GM12878 (cell line): ENCODE measurements around the gene TCEA2. TPM values are rescaled to one million over a fixed set of nuclear protein-coding genes. Genes with fewer than 3 reads are reported as not detected.

ENCODE experiments used
- ATAC-seq: fragments of 200-7000 bp; cut with Tn5 transposase; 3 replicates; pipeline ENCODE4 v1.9.1; 2020; ENCODE audit warnings: mild to moderate bottlenecking, moderate library complexity
- BruUV-seq: library from RNA; stranded (reverse); fragments of 400-500 nt; replicated peaks from 2 replicates; lab custom pipeline; 2021; lab: Mats Ljungman, UMichigan
- CTCF ChIA-PET: fragments of 300-600 bp; sonication (Branson Sonifier 250); formaldehyde crosslinking; extraction: SDS; loops from one replicate; lab custom pipeline; 2021; ENCODE audit warnings: inconsistent platforms; lab: Yijun Ruan, JAX
- POLR2A ChIA-PET: fragments of 350-600 bp; formaldehyde crosslinking; extraction: SDS; loops from one replicate; lab custom pipeline; 2021; ENCODE audit warnings: inconsistent platforms; lab: Charles Lee
- RAD21 ChIA-PET: fragments of 300-600 bp; sonication (Branson Sonifier 250); formaldehyde crosslinking; loops from one replicate; lab custom pipeline; 2023; ENCODE audit warnings: antibody characterized with exemption; ENCODE audit not compliant: unreplicated experiment; lab: Charles Lee
- SMC1A ChIA-PET: fragments of 300-600 bp; sonication (Branson Sonifier 250); formaldehyde crosslinking; loops from one replicate; lab custom pipeline; 2023; ENCODE audit not compliant: unreplicated experiment, uncharacterized antibody; lab: Charles Lee
- DNase-seq: peaks from one replicate; pipeline ENCODE4 v3.0.0-alpha.2; 2011; ENCODE audit warnings: low read depth, low spot score
- FAIRE-seq: peaks from 3 replicates; lab custom pipeline; 2011; peaks lifted over from hg19 to GRCh38; lab: Jason Lieb, UNC
- H2AFZ ChIP-seq: 2 replicates; pipeline ENCODE4 v1.6.0; 2011; ENCODE audit warnings: low read depth, low read length, control low read depth; ENCODE audit not compliant: control insufficient read depth
- H3K27ac ChIP-seq: 2 replicates; pipeline ENCODE4 v1.5.1; 2011; ENCODE audit warnings: control low read depth; ENCODE audit not compliant: control insufficient read depth, insufficient read depth
- H3K27me3 ChIP-seq, 2 experiments: replicated peaks in 1 of 2; 2 replicates each; pipeline versions ENCODE4 v1.6.0 to v1.6.1; 2011; ENCODE audit warnings: low read length in 1 of 2; ENCODE audit not compliant: control insufficient read depth in 2 of 2, insufficient read depth in 2 of 2
- H3K36me3 ChIP-seq, 2 experiments: 2 replicates each; pipeline ENCODE4 v1.5.1; 2011; ENCODE audit warnings: low read length in 1 of 2; ENCODE audit not compliant: control insufficient read depth in 2 of 2, insufficient read depth in 2 of 2
- H3K4me1 ChIP-seq: 2 replicates; pipeline ENCODE4 v1.6.1; 2011; ENCODE audit warnings: mild to moderate bottlenecking, low read length, moderate library complexity, mixed read lengths; ENCODE audit not compliant: control insufficient read depth, insufficient read depth
- H3K4me2 ChIP-seq: 2 replicates; pipeline ENCODE4 v1.6.0; 2011; ENCODE audit warnings: control low read depth; ENCODE audit not compliant: control insufficient read depth, insufficient read depth
- H3K4me3 ChIP-seq: fragments of 200-600 bp; sonication (generic); 2 replicates; pipeline ENCODE4 v1.5.1; 2016
- H3K79me2 ChIP-seq: 2 replicates; pipeline ENCODE4 v1.6.0; 2011; ENCODE audit warnings: low read length; ENCODE audit not compliant: control insufficient read depth, insufficient read depth
- H3K9ac ChIP-seq: 2 replicates; pipeline ENCODE4 v1.8.0; 2011; ENCODE audit warnings: low read length, control low read depth, mixed read lengths; ENCODE audit not compliant: control insufficient read depth, insufficient read depth
- H3K9me3 ChIP-seq: replicated peaks from 3 replicates; pipeline ENCODE4 v1.5.1; 2011; ENCODE audit warnings: mild to moderate bottlenecking, low read length; ENCODE audit not compliant: control insufficient read depth, insufficient read depth
- H4K20me1 ChIP-seq: 2 replicates; pipeline ENCODE4 v1.6.0; 2011; ENCODE audit not compliant: control insufficient read depth, insufficient read depth
- ASH2L ChIP-seq: fragments of 300-600, 200-600 bp; sonication (generic); IDR thresholded peaks from 2 replicates; pipeline ENCODE4 v1.6.1; 2017; ENCODE audit warnings: low read depth, mild to moderate bottlenecking, borderline replicate concordance
- CBX5 ChIP-seq: sonication (generic); IDR thresholded peaks from 2 replicates; pipeline ENCODE4 v1.6.1; 2016; ENCODE audit warnings: low read depth, moderate library complexity, mild to moderate bottlenecking, inconsistent platforms
- CEBPB ChIP-seq, 2 experiments: fragments of 150-350 bp in 1 of 2; IDR thresholded peaks; 2 replicates each; pipeline ENCODE4 v1.6.1; 2012 to 2014; ENCODE audit warnings: low read depth in 2 of 2, low read length in 2 of 2, borderline replicate concordance in 1 of 2, inconsistent platforms in 1 of 2
- CHD1 ChIP-seq: IDR thresholded peaks from 2 replicates; pipeline ENCODE4 v1.6.1; 2012; ENCODE audit warnings: low read depth, low read length, improper control_type of control experiment
- EP300 ChIP-seq, 2 experiments: fragments of 150-350 bp in 1 of 2; IDR thresholded peaks; 2 replicates each; pipeline ENCODE4 v1.6.1; 2011 to 2012; ENCODE audit warnings: low read depth in 2 of 2, low read length in 2 of 2, borderline replicate concordance in 1 of 2, improper control_type of control experiment in 1 of 2, inconsistent platforms in 1 of 2; ENCODE audit not compliant: control insufficient read depth in 1 of 2
- MYB ChIP-seq: fragments of 150-350 bp; IDR thresholded peaks from 2 replicates; pipeline ENCODE4 v1.6.1; 2014; ENCODE audit warnings: mild to moderate bottlenecking, low read depth, low read length, borderline replicate concordance
- NFIC ChIP-seq: IDR thresholded peaks from 2 replicates; pipeline ENCODE4 v1.6.1; 2012; ENCODE audit warnings: low read depth, mild to moderate bottlenecking, inconsistent platforms, low read length, moderate library complexity
- NFYA ChIP-seq: IDR thresholded peaks from 2 replicates; pipeline ENCODE4 v1.6.1; 2011; ENCODE audit warnings: low read depth, mild to moderate bottlenecking, low read length, improper control_type of control experiment, borderline replicate concordance
- NR2C1 ChIP-seq: fragments of 450-650 bp; IDR thresholded peaks from 2 replicates; pipeline ENCODE4 v1.6.1; 2017; ENCODE audit warnings: antibody characterized with exemption, mild to moderate bottlenecking, moderate library complexity
- NR2C2 ChIP-seq: IDR thresholded peaks from 2 replicates; pipeline ENCODE4 v1.6.1; 2011; ENCODE audit warnings: borderline replicate concordance, low read depth; ENCODE audit not compliant: control insufficient read depth, insufficient read length
- PML ChIP-seq: IDR thresholded peaks from 2 replicates; pipeline ENCODE4 v1.6.1; 2012; ENCODE audit warnings: low read length, inconsistent platforms
- RAD21 ChIP-seq: IDR thresholded peaks from 2 replicates; pipeline ENCODE4 v1.6.1; 2011; ENCODE audit warnings: mild to moderate bottlenecking, low read depth, low read length, moderate library complexity; ENCODE audit not compliant: insufficient read depth
- SREBF1 ChIP-seq: IDR thresholded peaks from 2 replicates; pipeline ENCODE4 v1.6.1; 2012; ENCODE audit warnings: mild to moderate bottlenecking, low read length
- SUPT20H ChIP-seq: IDR thresholded peaks from 2 replicates; pipeline ENCODE4 v1.6.1; 2011; ENCODE audit warnings: low read depth, mild to moderate bottlenecking, low read length, moderate library complexity, borderline replicate concordance; ENCODE audit not compliant: control insufficient read depth
- ZBED1 ChIP-seq: IDR thresholded peaks from 2 replicates; pipeline ENCODE4 v1.6.1; 2016; ENCODE audit warnings: borderline replicate concordance
- ZBTB40 ChIP-seq: fragments of 450-650 bp; IDR thresholded peaks from 2 replicates; pipeline ENCODE4 v1.6.1; 2016; ENCODE audit warnings: mild to moderate bottlenecking, moderate library complexity, borderline replicate concordance
- ZNF217 ChIP-seq: fragments of 450-650 bp; IDR thresholded peaks from 2 replicates; pipeline ENCODE4 v1.6.1; 2017; ENCODE audit warnings: antibody characterized with exemption, mild to moderate bottlenecking
- ZNF622 ChIP-seq: fragments of 450-650 bp; IDR thresholded peaks from 2 replicates; pipeline ENCODE4 v1.6.1; 2017; ENCODE audit warnings: mild to moderate bottlenecking, inconsistent platforms
- WGBS: methylation state at CpG from one replicate; pipeline ENCODE4 v1.1.6; 2016; ENCODE audit warnings: low lambda C conversion rate; ENCODE audit not compliant: insufficient replicate concordance, insufficient coverage; ENCODE audit errors: missing lambda C conversion rate; 5-methylcytosine and 5-hydroxymethylcytosine counted together
- in situ Hi-C: fragments of 300-500 bp; cut with MboI; formaldehyde crosslinking; loops from 9 replicates; pipeline ENCODE4 v1.14.3; 2018; ENCODE audit warnings: mixed read lengths
- intact Hi-C: fragments of 100-400 bp; cut with micrococcal nuclease; formaldehyde crosslinking; loops from one replicate; pipeline ENCODE4 v1.14.2; 2022; ENCODE audit not compliant: unreplicated experiment
- polyA plus RNA-seq, 11 experiments: library from polyadenylated mRNA; depleted of rRNA in 4 of 11; unstranded in 6 of 11; stranded (reverse) in 5 of 11; fragments of >200 nt; fragmentation: Nextera tagmentation in 4 of 11; fragmentation: Illumina TruSeq in 1 of 11; extraction: Ambion mirVana in 4 of 11; extraction: Trizol in 1 of 11; gene quantifications; 1 replicate in 1 of 11; 2 replicates in 10 of 11; pipeline versions ENCODE4 v1.2.1 to v1.2.3, GENCODE V29; 2011 to 2016; ENCODE audit warnings: inconsistent platforms in 2 of 11, missing spikeins in 2 of 11, low read depth in 1 of 11
- total RNA-seq, 4 experiments: library from RNA; depleted of rRNA in 3 of 4; stranded (reverse); fragments of >200 nt in 3 of 4; fragmentation: Illumina TruSeq in 1 of 4; extraction: Trizol in 1 of 4; gene quantifications; 2 replicates each; pipeline versions ENCODE4 v1.2.1 to v1.2.3, GENCODE V29; 2013 to 2021
- TF ChIP-seq, protein P1 (sequence below): IDR thresholded peaks from 2 replicates; pipeline ENCODE4 v1.6.1; 2011; ENCODE audit warnings: mild to moderate bottlenecking, low read depth, low read length, moderate library complexity; ENCODE audit not compliant: insufficient replicate concordance

TCEA2 gene
- total and polyA plus RNA-seq, 10 of the 15 experiments (the other 5 are each of a cell fraction or from before 2014, with no cell fraction given): 3.4 to 42.5 (median 13.3) TPM

- Histone ChIP-seq H3K79me2 (no peaks in the 10 kb centered on the region), H2AFZ (no peak overlapping the region), H3K36me3 (no peaks in the 10 kb centered on the region), H3K4me1 (peaks cover 5% of the 10 kb centered on the region)
- in situ Hi-C loops (no loop called here), intact Hi-C loops (no loop called here)
- WGBS: 81% methylated on average over 8 of the region's 8 CpGs
- no TSS peak for BruUV-seq
- DNase-seq: no peak
- POLR2A ChIA-PET: interaction anchor here (1.2 to 2.0 kb wide), 3 partner anchors 9 to 36 kb away, joined by 5 to 12 read pairs (median 6); partner anchors contain the start of gene LKAAEAR1
- TF ChIP-seq NFYA (no peak), NR2C2 (no peak), EP300 (IDR thresholded peaks at IDR 0.05; ENCODE audit: borderline replicate concordance in 1 of 2, control insufficient read depth in 1 of 2, low read depth in 2 of 2, low read length in 2 of 2) (no peak), CHD1 (no peak), PML (no peak), NFIC (no peak), SREBF1 (no peak), MYB (no peak), RAD21 (no peak), ZBED1 (no peak), ZNF622 (no peak), SUPT20H (no peak), CEBPB (IDR thresholded peaks at IDR 0.05; ENCODE audit: borderline replicate concordance in 1 of 2, low read depth in 2 of 2, low read length in 2 of 2) (no peak), ZNF217 (no peak), ZBTB40 (no peak), CBX5 (no peak), ASH2L (no peak), NR2C1 (no peak)
- TF ChIP-seq, protein P1, sequence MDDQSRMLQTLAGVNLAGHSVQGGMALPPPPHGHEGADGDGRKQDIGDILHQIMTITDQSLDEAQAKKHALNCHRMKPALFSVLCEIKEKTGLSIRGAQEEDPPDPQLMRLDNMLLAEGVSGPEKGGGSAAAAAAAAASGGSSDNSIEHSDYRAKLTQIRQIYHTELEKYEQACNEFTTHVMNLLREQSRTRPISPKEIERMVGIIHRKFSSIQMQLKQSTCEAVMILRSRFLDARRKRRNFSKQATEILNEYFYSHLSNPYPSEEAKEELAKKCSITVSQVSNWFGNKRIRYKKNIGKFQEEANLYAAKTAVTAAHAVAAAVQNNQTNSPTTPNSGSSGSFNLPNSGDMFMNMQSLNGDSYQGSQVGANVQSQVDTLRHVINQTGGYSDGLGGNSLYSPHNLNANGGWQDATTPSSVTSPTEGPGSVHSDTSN: no peak
- TF ChIP-seq, all 136 proteins: peak for 0
- ChIA-PET SMC1A (interaction anchor here (1.0 to 3.3 kb wide), 5 partner anchors 9 to 80 kb away, joined by 5 to 13 read pairs (median 11); partner anchors contain the start of genes LKAAEAR1, OPRL1 and RGS19), CTCF (interaction anchor here (1.5 to 4.0 kb wide), 8 partner anchors 11 to 139 kb away, joined by 5 to 65 read pairs (median 14); partner anchors contain the start of genes LKAAEAR1, NPBWR2, OPRL1 and PRPF6), RAD21 (interaction anchor here (1.1 to 3.0 kb wide), 6 partner anchors 19 to 137 kb away, joined by 3 to 67 read pairs (median 5); partner anchors contain the start of genes LKAAEAR1, OPRL1 and RGS19)
- H3K4me2 ChIP-seq: no peak overlapping the region
- H3K4me3 ChIP-seq: no peak overlapping the region
- FAIRE-seq (no peak), ATAC-seq (no peak)
- no peaks in the 10 kb centered on the region; a peak in 1 of 4 replicates for H3K27me3 ChIP-seq
- no peak overlapping the region for H3K9ac ChIP-seq
- H4K20me1 ChIP-seq: no peaks in the 10 kb centered on the region
- no peaks in the 10 kb centered on the region for H3K9me3 ChIP-seq
- H3K27ac ChIP-seq: no peak overlapping the region
Observed at GRCh38 chr20:64119301-64119680, 56.3 kb downstream of the TCEA2 start.
